GM21619 (cell line): ENCODE measurements around the gene NKX6-2.
"Not testable (repeated sequence)": the region's sequence is repeated elsewhere in the genome, so short reads cannot be mapped to it uniquely, and the experiment has no call there.

Experiments
- ATAC-seq: cut with Tn5 transposase; IDR thresholded peaks from one replicate; pipeline ENCODE4 v1.9.1; 2021; ENCODE audit not compliant: unreplicated experiment

NKX6-2 gene

DNA sequence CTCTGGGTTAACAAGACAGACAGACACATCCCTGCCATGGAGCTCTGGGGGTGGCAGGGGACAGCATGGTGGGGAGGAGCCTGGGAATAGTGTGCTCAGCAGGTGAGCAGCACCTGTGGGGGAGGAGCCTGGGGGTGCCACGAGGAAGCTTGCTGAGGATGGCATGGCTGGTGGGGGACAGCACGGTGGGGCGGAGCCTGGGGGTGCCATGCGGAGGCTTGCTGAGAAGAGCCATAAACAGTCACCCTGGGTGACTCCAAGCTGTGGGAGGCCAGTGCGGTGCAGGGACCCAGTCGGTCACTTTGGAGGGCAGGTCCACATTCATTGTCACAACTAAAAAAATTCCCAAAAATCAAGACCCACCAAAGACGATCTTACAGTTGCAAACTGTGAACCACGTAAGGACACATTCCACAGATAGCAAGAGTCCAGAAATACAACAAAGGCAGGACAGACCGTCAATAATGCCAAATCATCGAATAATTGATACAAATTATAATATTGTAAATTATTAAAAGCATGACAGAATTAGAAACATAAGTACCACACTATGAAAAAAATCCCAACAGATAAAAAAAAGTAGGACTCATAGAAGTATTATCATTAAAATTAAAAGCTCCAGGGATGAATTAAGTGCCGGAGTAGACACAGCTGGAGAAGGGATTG, 24.4 kb downstream of the NKX6-2 start:
- ATAC-seq, result no peak

DNA sequence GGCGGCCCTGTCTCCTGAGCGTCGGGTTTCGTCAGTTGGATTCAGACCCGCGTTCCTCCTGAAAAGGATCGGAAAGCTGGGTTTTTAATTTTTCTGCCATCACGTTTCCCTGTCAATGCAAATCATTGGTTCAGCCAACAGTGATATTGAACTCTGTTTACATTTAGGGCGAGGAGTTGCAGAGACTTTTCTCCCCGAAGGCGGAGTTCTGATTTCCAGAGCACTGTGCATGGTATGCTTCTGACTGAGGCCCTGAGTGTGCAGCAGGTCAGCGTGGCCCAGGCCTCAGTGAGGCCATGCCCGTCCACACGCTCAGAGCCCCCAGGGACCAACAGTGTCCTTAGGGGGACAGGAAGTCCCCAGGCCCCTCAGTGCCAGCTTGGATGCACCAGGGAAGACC, 27.1 kb downstream of the NKX6-2 start:
- ATAC-seq, result no peak

GRCh38 chr10:132757171-132757570, 28.8 kb downstream of the NKX6-2 start:
- no peak for ATAC-seq

GRCh38 chr10:132756591-132756990, 29.4 kb downstream of the NKX6-2 start:
- ATAC-seq, result no peak

- ATAC-seq, result no peak
These were observed 30.7 kb downstream of the NKX6-2 start for GRCh38 chr10:132755166-132755711.

GRCh38 chr10:132754071-132754470, 31.9 kb downstream of the NKX6-2 start:
- ATAC-seq, result no peak

DNA sequence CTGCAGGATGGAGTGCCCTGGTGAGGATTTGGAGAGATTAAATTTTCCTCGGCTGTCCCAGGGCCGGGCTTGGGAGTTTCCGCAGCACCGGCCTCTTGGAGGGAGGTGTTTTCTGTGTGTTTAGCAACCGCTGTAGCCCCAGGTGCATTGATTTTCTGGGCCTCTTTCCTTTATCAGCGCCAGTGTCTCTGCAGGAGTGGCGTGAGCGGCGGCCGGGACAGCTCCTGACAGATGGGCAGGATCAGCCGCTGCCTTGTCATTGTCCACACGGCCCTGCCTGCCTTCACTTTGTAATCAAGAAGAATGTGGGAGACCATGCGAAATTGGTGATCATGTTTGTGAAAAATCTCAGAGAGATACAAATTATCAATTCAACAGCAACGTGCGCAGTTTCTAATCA, 32.4 kb downstream of the NKX6-2 start:
- no peak for ATAC-seq

DNA sequence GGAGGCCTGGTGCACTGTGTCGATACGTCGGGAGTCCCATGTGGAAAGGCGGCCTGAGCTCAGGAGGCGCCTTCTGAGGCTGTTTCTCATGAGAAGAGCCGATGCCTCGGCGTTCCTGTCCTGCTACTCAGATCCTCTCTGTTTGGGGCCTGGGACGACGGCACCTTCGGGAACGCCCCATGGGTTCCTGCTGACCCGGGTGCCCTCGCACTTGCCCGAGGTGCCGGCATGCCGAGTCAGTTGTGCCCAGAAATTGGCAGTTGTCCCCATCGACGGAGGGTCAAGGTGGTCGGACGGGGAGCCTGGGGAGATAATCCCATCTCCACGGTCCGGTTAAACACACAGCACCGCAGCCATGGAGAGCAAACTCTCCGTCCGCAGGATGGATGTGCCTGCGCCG, 33.0 kb downstream of the NKX6-2 start:
- no peak for ATAC-seq

- no peak for ATAC-seq
These were observed 33.6 kb downstream of the NKX6-2 start for GRCh38 chr10:132752378-132752777.

DNA sequence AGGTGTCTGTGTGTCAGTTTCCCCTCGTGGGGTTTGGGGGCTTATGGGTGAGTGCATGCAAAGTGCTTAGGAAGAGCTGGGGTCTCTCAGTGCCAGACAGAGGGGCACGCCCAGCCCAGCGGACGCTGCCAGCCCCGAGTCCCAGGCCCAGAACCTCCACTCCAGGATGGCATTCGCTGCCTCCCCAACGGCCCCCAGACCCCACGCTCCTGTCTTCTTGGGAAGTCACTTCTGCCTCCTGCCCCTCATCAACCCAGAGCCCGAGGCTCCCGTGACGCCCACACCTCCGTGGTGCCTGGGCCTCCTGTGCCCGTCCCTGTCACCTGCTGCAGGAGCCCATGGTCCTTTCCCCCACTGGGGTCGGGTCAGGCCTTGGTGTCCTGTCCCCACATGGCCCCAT, 35.0 kb downstream of the NKX6-2 start:
- no peak for ATAC-seq

DNA sequence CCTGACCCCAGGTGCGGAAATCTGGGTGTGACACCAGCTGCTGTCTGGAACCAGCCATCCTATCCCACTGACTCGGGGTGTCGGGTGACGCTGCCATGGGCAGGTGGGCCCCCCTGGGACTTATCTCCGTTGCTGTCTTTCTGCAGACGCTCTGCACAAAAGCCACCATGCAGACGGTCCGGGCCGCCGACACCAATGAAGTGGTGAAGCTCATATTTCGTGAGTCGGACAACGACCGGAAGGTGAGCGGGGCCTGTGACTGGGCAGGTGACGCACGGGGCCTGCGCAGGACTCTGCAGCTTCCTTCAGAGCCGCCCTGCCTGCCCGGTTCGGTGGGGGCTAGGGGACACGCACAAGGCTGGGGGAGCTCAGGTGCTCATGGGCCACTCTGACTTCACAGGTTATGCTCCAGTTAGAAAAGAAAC, 36.6 kb downstream of the NKX6-2 start:
- ATAC-seq, result no peak

DNA sequence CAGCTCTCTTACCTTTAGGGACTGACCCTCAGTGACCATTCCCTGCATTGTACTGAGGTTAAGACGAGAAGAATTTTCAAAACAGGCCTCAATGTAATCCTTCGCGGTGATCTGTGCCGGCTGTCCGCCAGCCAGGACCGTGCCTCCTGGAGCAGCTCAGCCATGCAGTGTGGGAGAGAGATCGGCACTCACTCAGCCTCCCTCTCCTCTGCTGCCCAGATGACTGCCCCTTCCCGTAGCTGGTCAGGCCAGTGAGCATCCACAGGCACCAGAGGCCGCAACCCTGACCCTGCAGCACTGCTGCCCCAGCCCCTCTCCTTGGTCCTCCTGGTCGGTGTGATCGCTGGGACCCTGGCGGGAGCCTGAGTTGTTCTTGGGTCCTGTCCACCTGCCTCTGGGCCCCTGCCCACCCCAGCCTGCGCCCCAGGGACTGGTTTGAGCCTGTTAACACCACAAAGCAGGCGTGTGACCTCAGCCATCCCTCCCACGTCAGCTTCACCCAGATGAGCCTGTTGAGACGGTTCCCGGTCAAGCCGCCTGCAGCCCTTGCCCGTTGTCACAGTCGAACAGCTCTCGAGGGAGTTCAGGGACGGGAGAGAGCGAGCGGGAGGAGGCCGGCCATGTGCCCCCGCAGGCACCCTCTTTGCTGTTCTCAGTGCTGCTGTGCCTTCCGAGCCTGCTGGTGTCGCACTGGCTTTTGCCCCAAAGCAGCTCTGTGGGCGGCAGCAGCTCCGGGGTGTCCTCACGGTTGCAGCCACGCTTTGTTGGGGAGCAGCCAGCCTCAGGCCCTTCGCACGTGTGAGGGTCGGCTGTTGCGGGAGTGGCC, 37.2 kb downstream of the NKX6-2 start:
- ATAC-seq, result no peak

GRCh38 chr10:132748135-132748534, 37.8 kb downstream of the NKX6-2 start:
- no peak for ATAC-seq

DNA sequence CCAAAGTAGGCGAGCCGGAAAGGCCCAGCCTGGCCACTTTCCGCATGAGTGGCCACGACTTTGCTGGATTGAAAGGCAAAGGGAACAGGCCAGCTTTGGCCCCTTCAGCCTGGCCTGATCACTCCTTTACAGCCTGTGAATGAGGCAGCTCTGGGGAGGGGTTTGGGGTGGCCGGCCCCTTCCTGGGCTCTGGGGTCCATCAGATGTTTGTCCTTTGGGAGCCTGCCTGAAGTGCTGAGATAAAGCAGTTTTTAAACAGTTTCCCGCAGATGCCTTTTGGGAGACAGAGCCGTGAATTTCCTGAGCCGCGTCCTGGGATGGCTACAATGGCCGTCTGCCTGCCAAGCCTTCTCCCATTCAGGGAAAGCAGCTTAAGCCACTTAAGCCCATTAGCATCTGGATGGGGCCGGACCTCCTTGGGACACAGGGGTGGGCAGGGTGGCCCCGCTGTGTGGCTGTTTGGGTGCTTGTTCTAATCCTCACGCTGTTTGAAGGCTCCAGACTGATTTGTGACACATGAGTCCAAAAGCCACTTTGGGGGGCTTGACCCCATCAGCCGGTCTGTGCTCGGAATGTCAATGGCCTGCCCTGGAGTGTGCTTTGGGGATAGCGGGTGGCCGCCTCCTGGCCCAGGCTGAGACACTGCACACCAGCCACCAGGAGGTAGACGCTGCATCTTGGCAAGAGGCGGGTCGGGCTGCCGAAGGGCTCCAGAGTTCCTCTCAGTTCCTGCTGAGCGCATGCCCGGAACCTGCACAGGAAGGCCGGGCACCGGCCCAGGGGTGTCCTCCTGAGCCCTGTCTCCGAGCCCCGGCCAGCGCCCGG, 38.9 kb downstream of the NKX6-2 start:
- ATAC-seq, result no peak

GRCh38 chr10:132746386-132746785, 39.6 kb downstream of the NKX6-2 start:
- ATAC-seq, result no peak

- ATAC-seq, result no peak
These were observed 40.0 kb downstream of the NKX6-2 start for GRCh38 chr10:132745971-132746370.

DNA sequence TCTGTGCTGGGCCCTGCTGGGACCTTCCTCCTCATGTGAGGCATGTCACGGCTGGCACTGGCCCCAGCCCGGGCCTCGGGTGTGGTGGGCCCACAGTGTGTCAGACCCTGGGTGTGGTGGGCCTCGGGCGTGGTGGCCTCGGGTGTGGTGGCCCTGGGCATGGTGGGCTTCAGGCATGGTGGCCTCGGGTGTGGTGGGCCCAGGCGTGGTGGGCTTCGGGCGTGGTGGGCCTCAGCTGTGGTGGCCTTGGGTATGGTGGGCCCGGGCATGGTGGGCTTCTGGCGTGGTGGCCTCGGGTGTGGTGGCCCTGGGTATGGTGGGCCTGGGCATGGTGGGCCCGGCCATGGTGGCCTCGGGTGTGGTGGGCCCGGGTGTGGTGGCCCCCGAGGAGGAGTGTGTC, 40.4 kb downstream of the NKX6-2 start:
- no peak for ATAC-seq

GRCh38 chr10:132744839-132745238, 41.1 kb downstream of the NKX6-2 start:
- no peak for ATAC-seq

GRCh38 chr10:132743925-132744490, 41.9 kb downstream of the NKX6-2 start:
- ATAC-seq, result no peak

DNA sequence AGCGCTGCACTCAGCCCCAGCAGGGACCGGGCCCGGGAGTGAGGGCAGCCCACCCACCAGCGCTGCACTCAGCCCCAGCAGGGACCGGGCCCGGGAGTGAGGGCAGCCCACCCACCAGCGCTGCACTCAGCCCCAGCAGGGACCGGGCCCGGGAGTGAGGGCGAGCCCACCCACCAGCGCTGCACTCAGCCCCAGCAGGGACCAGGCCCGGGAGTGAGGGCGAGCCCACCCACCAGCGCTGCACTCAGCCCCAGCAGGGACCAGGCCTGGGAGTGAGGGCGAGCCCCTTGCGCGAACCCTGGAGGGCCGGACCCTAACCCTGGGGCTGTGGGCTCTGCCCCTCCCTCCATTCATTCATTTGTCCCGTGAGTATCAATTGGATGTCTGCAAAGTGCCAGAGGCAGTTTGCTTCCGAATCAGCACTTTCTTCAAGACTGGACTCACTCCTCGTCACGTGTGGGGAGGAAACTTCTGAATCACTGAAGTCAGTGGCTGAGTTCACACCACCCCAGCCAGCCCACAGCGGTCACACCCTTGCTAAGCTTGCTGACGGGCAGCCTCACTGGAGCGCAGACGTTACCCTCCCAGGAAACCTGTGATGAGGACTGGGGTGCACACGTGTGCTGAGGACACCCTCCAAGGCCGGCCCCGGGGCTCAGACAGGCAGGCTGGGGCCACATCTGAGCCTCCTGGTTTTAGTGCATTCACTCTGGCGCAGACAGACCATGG, 42.6 kb downstream of the NKX6-2 start:
- ATAC-seq, result not testable (repeated sequence)
